Measurements from ENCODE around the gene IER3. TPM values are rescaled to one million over a fixed set of nuclear protein-coding genes. Genes with fewer than 3 reads are reported as not detected.

The IER3 gene
- total RNA-seq, 2 donors from 2014 or later = 102 to 136 TPM

DNA sequence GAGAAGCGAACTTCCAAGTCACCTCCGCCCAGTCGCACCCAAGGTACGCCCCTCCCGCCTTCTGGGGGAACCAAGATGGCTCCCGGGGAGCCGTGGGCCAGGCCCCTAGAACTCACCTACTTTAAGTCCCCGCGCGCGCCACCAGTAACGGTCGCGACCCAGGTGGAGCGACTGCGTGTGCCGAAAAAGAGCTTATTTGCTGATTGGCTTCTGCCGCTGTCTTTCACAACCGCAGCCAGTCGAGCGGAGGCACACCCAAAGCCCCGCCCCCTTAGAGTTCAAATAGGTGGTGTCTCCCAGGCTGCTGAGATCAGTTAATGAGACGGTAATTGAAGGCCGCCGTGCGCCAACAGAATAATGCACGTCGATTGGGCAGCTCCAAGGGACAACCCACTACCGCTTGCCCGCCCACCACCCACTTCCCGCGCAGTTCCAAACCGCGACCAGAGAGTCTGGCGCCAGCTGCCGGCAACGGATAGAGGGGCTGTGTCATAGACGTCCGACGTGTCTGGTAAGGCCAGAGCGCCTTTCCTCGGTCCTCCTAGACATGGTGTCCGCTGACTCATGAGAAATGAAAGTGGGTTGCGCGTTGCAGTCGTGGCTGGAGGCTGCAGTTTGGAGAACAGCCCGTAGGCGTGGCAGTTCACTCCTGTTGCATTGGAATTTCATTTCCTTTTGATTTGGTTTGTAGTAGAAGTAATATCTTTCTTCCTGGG is 27.1 kb downstream of the IER3 start, which contains the start of gene MDC1:
Gene MDC1, minus strand, starts transcription at position 153 of the 716 bp plus-strand sequence. CDS start 2,106 bp downstream, outside the sequence.
- H3K4me3 ChIP-seq (ENCODE audit: low read length) = peak within 1 kb of the TSS; percentile 99
- Mint-ChIP-seq H3K9me3 (no peaks in the 10 kb centered on the region), H3K36me3 (ENCODE audit: low read depth) (peaks cover 39% of the 10 kb centered on the region), H3K27ac (peak within 1 kb of the TSS; percentile 100), H3K27me3 (ENCODE audit: insufficient read depth) (no peaks in the 10 kb centered on the region), H3K4me1 (peaks cover 17% of the 10 kb centered on the region), H3K4me3 (peak within 1 kb of the TSS; percentile 99)
- 0% methylated on average over 41 to 48 of the region's 48 CpGs for WGBS, 2 experiments (ENCODE audit: insufficient coverage in 1 of 2, insufficient read length in 1 of 2)
- peak within 1 kb of the TSS; percentile 88 for H3K9ac ChIP-seq (ENCODE audit: extremely low read depth, low read length, poor library complexity, severe bottlenecking)
- H3K27me3 ChIP-seq (ENCODE audit: control insufficient read depth, insufficient read depth, low read length, poor library complexity, severe bottlenecking) = no peaks in the 10 kb centered on the region
- peaks cover 39% of the 10 kb centered on the region for H3K36me3 ChIP-seq (ENCODE audit: control insufficient read depth, insufficient read depth, low read length)
- TF ChIP-seq, protein P1, sequence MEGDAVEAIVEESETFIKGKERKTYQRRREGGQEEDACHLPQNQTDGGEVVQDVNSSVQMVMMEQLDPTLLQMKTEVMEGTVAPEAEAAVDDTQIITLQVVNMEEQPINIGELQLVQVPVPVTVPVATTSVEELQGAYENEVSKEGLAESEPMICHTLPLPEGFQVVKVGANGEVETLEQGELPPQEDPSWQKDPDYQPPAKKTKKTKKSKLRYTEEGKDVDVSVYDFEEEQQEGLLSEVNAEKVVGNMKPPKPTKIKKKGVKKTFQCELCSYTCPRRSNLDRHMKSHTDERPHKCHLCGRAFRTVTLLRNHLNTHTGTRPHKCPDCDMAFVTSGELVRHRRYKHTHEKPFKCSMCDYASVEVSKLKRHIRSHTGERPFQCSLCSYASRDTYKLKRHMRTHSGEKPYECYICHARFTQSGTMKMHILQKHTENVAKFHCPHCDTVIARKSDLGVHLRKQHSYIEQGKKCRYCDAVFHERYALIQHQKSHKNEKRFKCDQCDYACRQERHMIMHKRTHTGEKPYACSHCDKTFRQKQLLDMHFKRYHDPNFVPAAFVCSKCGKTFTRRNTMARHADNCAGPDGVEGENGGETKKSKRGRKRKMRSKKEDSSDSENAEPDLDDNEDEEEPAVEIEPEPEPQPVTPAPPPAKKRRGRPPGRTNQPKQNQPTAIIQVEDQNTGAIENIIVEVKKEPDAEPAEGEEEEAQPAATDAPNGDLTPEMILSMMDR (conservative IDR thresholded peaks at IDR 0.05) = peak; percentile 39
- DNase-seq = peak; percentile 99
- peak within 1 kb of the TSS; percentile 91 for H3K27ac ChIP-seq (ENCODE audit: low read depth, low read length)
- H3K9me3 ChIP-seq (ENCODE audit: control insufficient read depth, low read length) = no peaks in the 10 kb centered on the region
- H3K4me1 ChIP-seq (ENCODE audit: control insufficient read depth, insufficient read depth, low read length) = no peaks in the 10 kb centered on the region

DNA sequence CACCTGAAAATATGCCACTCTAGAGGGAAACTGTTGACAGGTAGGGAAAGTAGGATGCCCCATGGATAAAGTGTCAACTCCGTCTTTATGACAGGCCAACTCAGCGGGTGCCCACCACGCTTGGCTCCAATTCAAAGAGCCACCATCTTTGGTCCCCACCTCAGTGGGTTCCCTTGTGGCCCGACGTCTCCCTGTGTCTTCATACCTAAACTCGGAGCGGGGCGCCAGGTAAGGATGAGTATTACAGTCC is 27.5 kb downstream of the IER3 start:
- WGBS, 2 experiments (ENCODE audit: insufficient coverage in 1 of 2, insufficient read length in 1 of 2) = 0% methylated on average over 4 to 8 of the region's 8 CpGs
- Histone ChIP-seq H3K9ac (ENCODE audit: extremely low read depth, low read length, poor library complexity, severe bottlenecking) (peak overlapping the region; percentile 67), H3K4me3 (ENCODE audit: low read length) (peak overlapping the region; percentile 99), H3K9me3 (ENCODE audit: control insufficient read depth, low read length) (no peaks in the 10 kb centered on the region), H3K36me3 (ENCODE audit: control insufficient read depth, insufficient read depth, low read length) (peaks cover 39% of the 10 kb centered on the region), H3K4me1 (ENCODE audit: control insufficient read depth, insufficient read depth, low read length) (no peaks in the 10 kb centered on the region), H3K27ac (ENCODE audit: low read depth, low read length) (peak overlapping the region; percentile 84), H3K27me3 (ENCODE audit: control insufficient read depth, insufficient read depth, low read length, poor library complexity, severe bottlenecking) (no peaks in the 10 kb centered on the region)
- no peaks in the 10 kb centered on the region for H3K9me3 Mint-ChIP-seq
- no peaks in the 10 kb centered on the region for H3K27me3 Mint-ChIP-seq (ENCODE audit: insufficient read depth)
- DNase-seq = no peak
- peaks cover 39% of the 10 kb centered on the region for H3K36me3 Mint-ChIP-seq (ENCODE audit: low read depth)
- TF ChIP-seq, protein P1 (conservative IDR thresholded peaks at IDR 0.05) = no peak
- H3K4me3 Mint-ChIP-seq = peak overlapping the region; percentile 99
- peaks cover 15% of the 10 kb centered on the region for H3K4me1 Mint-ChIP-seq
- peak overlapping the region; percentile 100 for H3K27ac Mint-ChIP-seq

DNA sequence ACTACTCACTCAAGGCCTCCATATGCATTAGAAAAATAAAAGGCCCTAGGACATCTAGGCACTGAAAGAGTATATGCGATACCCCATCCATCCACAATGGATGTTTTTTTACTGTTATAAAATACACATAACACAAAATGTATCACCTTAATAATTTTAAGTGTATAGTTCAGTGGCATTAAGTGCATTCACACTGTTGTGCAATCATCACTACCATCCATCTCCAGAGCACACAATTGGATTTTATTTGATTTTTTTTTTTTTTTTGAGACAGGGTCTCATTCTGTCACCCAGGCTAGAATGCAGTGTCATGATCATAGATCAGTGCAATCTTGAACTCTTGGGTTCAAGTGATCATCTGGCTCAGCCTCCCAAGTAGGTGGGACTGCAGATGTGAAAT is 30.1 kb downstream of the IER3 start:
- peaks cover 12% of the 10 kb centered on the region for H3K4me1 Mint-ChIP-seq
- H3K36me3 Mint-ChIP-seq (ENCODE audit: low read depth) = peaks cover 47% of the 10 kb centered on the region
- 100% methylated on average over 1 of the region's 1 CpG; no CpG with 5 or more reads in 1 of the 2 experiments for WGBS, 2 experiments (ENCODE audit: insufficient coverage in 1 of 2, insufficient read length in 1 of 2)
- TF ChIP-seq, protein P1 (conservative IDR thresholded peaks at IDR 0.05) = no peak
- no peaks in the 10 kb centered on the region for H3K9me3 ChIP-seq (ENCODE audit: control insufficient read depth, low read length)
- no peak overlapping the region for H3K4me3 Mint-ChIP-seq
- no peak overlapping the region for H3K27ac Mint-ChIP-seq
- no peaks in the 10 kb centered on the region for H3K27me3 ChIP-seq (ENCODE audit: control insufficient read depth, insufficient read depth, low read length, poor library complexity, severe bottlenecking)
- no peak overlapping the region for H3K9ac ChIP-seq (ENCODE audit: extremely low read depth, low read length, poor library complexity, severe bottlenecking)
- no peak overlapping the region for H3K27ac ChIP-seq (ENCODE audit: low read depth, low read length)
- no peak for DNase-seq
- no peaks in the 10 kb centered on the region for H3K9me3 Mint-ChIP-seq
- peaks cover 54% of the 10 kb centered on the region for H3K36me3 ChIP-seq (ENCODE audit: control insufficient read depth, insufficient read depth, low read length)
- no peak overlapping the region for H3K4me3 ChIP-seq (ENCODE audit: low read length)
- H3K4me1 ChIP-seq (ENCODE audit: control insufficient read depth, insufficient read depth, low read length) = no peaks in the 10 kb centered on the region
- no peaks in the 10 kb centered on the region for H3K27me3 Mint-ChIP-seq (ENCODE audit: insufficient read depth)

Measured in endodermal cell (in vitro differentiated cells).